Measurements from ENCODE around the gene BUB1B.

The BUB1B gene

DNA sequence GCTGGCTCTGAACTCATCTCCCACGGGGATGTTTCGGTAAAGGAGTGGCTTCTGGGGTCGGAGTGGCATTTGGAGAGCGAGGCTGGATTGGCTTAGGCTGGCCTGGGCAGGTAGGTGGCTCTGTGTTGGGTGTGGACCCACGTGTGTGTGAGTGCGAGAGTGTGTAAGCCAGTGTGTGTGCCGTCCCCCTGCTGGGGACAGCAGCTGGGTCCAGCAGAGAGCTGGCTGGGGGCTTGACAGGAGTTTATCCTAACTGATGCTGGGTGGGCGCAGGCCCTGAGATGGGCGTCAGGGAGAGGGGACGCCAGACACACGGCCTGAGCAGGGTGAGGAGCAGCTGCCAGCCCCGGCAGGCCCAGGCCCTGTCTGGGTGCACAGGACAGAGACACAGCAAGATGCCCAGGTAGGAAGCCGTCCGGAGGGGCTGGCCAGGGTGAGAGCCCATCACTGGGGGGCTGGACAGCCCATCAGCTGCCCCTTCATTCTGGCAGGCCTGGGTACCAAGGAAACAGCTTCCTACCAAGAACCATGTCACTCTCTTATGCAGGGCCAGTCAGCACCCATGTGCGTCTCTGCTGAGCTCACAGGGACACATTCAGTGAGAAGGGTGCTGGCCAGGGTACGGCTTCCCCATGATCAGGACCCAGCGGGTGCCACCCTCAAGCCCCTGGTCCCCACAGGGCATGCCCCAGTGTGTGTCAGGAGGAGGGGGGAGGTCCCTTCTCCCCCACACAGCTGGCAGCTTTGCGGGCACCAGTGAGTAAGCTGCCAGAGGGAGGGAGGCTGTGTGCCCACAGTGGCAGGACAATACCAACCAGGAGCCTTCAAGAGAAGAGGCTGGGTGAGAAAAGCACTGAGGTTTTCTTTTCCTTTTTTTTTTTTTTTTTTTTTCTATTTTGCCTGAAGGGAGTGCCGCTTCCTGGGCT is 79.1 kb downstream of the BUB1B start:
- no peak for DNase-seq (ENCODE audit: low read depth)

- no peak for DNase-seq (ENCODE audit: low read depth)
These were observed 79.9 kb downstream of the BUB1B start for GRCh38 chr15:40240619-40241221.

DNA sequence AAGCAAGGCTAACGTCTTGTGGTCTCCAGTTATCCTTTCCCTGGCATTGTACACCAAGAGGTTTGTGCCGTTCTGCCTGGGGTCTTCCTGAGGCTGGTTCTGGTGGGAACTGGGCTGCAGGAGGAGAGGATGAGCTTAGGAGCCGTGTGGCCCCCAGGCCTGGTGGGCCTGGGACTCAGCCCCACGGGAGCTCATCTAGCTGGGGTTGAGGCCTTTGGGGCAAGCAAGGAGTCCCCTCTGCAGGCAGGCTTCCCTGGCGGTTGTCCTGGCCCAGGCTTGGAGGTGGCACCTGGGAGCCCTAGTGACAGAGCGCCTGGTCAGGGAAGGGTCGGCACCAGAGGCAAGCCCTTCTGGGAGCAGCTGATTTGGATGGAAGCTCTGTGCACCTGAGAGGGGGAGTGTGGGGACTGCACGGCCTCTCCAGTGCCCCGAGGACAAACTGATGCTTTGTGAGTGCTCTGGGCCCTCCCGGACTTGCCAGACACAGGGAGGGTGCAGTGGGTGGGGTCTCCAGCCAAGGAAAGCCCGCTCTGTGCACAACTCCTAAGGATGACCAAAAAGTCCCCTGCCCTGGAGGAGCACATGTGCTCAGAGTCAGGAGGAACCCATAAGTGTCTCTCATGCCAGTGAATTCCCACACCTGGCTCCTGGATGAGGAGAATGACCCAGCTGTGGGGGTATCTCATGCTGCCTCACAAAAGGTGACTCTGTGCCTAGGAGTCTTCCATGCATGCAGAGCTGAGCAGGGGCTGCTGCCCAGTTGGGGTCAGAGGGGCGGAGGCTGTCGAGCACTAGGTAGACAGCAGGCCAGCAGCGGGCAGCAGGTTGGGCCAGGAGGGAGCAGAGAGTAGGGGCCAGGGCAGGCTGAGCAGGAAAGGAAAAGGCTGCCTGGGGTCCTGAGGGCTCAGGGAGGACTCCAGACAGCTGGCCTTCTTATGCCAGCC is 80.7 kb downstream of the BUB1B start:
- DNase-seq (ENCODE audit: low read depth): no peak

- no peak for DNase-seq (ENCODE audit: low read depth)
These were observed 81.3 kb downstream of the BUB1B start for GRCh38 chr15:40242213-40242599.

GRCh38 chr15:40242601-40243000 is 81.7 kb downstream of the BUB1B start:
- no peak for DNase-seq (ENCODE audit: low read depth)

DNA sequence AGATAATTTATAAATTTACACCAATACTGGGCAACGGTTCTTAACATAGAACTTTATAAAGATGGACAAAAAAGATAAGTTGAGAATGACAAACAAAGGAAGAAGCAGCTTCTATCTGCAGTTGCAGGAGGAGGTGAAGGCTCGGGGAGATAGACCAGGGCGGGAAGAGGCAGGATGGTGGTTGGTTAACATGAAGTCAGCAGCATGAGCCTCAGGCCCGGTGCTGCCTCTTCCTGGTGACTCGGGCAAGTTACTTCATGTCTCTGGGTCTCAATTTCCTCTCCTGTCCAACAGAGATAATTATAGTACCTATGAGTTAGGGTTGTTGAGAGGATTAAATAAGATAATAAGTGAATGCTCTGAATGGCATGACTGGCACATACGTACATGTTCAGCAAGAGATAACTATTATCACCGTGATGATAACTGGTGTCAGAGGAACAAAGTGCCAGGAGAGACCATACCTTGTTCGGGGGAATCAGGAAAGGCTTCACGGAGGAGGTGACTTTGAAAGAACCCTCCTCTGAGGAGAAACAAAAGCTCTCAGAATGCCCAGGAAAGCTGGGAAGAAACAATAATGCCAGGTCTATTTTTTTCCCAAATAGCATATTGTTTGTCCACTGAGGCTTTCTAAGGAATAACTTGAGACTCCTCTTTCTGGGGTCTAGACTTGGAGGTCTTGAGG is 82.4 kb downstream of the BUB1B start:
- DNase-seq (ENCODE audit: low read depth): no peak

- DNase-seq (ENCODE audit: low read depth): no peak
These were observed 84.2 kb downstream of the BUB1B start for GRCh38 chr15:40244961-40245523.

DNA sequence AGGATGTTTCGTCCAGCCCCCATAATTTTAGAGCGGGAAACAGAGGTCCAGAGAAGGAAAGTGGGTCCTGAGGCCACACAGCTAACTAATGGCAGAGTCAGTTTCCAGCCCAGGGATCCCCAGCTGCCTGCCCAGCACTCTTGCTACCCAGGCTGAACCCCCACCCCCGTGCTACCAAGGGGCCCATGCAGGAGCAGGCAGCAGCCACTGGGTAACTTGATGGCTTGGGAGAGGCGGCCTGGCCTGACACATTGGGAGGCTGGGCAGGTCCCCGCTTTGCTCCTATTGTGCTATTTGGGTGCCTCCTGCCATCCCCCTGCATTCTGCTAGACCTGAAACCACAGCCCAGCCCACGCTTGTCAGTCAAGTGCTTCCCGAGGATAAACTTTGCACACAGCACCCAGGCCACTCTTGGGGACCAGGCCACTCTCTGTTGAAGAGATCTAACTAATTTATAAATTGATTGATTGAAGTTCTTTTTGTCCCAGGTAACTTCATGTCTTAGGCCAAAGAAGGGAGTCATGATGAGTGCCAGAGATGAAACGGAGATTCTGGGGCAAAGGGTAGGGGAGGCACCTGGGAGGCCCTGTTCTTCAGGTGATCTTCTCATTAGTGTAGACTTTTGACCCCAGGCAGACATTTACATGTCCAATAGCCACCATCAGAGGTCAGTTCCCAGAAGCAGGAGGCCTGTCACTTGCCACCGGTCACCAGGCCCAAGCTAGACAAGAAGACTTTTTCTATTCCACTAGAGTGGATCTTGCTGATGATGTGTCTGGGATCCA is 85.0 kb downstream of the BUB1B start:
- DNase-seq (ENCODE audit: low read depth): no peak

DNA sequence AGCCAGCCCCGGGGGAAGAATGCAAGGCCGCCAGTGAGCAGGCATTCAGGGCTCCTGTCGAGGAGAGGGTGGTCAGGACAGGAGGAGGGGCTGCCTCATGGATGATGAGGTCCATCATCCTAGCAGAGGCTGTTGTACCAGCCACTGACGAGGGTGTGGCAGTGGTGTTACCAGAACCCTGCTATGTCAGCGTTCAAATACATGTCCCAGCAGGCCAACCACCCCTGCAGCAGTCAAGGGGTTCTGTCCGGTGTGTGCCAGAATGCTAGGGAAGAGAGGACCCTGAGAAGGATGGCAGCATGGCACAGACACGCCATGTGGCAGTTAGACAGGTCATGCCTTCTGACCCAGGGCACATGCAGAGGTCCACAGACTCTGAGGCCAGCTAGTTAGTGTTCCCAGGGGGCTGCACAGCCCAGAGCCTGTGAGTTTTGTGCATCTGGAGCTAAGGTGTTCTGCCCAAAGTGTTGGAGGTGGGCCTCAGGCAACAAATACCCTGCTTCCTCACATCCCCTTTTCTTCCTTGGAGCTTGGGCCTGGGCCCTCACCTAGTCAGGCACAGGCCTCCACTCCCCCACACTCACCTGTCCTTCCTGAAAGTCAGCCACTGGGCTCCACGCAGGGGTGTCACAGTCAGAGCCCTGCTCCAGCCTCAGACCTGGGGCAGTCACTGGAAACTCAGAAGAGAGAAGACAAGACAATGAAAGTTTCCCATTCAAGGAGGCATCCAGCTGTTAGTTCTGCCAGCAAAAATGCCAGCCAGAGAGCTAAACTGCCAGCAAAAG is 85.8 kb downstream of the BUB1B start:
- no peak for DNase-seq (ENCODE audit: low read depth)

- no peak for DNase-seq (ENCODE audit: low read depth)
These were observed 86.6 kb downstream of the BUB1B start for GRCh38 chr15:40247406-40247971.

DNA sequence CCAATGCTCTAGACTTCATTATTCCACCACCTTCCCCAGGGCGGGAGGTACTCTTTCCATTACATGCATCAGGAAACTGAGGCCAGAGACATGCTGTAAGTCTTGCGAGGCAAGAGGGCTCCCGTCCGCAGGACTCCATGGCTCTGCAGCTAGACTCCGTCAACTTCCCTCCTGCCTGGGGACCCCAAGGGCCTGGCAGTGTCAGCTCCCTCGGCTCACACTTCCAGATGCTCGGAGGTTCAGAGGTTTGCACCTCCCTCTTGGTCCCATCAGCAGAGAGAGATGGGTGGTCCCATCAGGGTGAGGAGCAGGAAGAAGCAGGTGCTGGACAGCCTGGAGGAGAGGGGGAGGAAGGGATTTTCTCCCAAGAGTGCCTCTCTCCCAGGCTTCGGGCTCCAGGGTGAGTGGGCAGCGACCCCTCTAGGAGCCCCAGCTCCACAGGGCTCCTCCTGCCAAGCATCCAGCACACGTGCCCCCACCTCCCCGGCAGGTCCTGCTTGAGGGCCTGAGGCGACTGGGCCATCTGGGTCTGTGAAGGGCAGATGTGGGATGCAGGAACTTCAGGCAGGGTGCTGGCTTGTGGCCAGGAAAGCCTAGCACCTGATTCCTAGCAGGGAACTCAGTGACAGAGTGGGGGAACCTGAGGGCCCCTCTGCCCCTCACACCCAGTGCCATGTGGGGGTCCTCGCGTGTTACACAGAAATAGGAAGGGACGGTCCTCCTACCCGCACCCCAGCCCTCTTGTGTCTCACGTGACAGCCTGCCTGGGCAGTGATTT is 87.3 kb downstream of the BUB1B start:
- no peak for DNase-seq (ENCODE audit: low read depth)

- no peak for DNase-seq (ENCODE audit: low read depth)
These were observed 88.8 kb downstream of the BUB1B start for GRCh38 chr15:40249477-40250303.

- no peak for DNase-seq (ENCODE audit: low read depth)
These were observed 89.4 kb downstream of the BUB1B start for GRCh38 chr15:40250304-40250656.

- DNase-seq (ENCODE audit: low read depth): no peak
These were observed 90.1 kb downstream of the BUB1B start for GRCh38 chr15:40250771-40251483.

DNA sequence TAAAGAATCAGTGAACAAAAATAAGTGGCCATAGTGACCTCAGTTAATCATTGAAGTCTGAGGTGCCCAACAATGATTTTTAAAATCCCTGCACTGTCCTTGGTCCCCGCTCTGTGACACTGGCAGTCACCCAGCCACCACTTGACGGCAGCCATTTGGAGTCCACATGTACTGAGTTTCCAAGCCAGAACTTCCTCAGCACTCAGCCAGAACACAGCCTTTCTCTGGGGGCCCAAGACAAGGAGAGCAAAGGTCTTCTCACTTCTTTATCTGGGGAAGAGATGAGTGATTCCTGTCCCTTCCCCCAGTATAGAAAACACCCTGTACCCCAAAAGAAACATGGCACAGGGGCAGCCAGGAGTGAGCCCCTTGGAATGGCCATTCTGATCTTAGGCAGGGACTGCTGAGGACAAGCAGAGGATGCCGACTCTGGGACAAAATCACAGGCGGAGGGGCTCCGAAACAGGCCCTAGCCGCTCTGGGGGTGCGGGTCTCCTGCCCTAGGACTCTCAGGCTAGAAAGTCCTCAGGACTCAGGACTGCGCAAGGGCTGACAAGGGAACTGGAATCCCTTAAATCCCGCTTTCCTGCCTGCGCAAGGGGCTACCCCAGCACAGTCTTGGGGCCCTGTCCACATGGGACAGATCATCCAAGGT is 90.7 kb downstream of the BUB1B start:
- DNase-seq (ENCODE audit: low read depth): no peak

DNA sequence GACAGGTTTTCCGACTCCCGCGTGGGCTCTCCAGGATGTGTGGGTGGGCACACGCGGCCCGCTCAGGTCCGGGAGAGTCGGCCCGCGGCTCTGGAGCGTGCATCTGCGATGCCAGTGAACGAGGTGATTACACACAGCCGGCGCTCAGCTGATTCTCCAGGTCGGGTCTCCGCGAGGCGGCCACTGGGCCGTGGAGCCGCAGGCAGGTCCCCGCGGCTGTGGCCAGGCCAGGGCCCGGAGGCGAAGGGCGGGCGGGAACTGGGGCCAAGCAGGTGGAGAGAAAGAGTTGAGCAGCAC is 91.2 kb downstream of the BUB1B start:
- DNase-seq (ENCODE audit: low read depth): no peak

All from stimulated activated CD8-positive, alpha-beta memory T cell treated with anti-CD3 and anti-CD28 coated beads, Interleukin-15, amount 100 ng/mL, for 1 hour (primary cell).